ENCODE results near the gene VEGFB.

VEGFB gene

DNA sequence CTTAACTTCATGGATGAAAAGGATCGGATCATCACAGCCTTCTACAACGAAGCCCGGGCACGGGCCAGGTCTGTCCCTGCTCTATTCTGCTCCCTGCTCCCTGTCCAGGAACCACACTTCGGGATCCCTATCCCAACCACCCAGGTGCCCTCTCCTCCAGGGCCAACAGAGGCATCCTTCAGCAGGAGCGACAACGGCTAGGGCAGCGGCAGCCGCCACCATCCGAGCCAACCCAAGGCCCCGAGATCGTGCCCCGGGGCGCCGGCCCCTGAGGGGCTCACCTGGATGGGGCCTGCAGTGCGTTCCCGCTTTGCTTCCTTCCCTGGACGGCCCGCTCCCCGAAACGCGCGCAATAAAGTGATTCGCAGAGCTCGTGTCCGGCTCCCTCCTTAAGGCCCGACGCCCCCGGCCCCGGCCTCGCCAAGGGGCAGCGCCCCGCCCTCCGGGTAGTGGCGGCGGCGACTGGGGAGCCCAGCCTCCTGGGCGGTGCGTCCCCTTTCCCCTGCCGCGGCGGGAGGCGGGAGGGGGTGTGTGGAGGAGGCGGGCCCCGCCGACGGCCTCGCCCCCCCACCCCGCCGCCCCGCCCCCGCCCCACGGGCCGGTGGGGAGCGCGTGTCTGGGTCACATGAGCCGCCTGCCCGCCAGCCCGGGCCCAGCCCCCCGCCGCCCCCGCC, at the start of gene VEGFB:
TSS of gene VEGFB (plus strand) at position 672 of the 674 bp plus-strand sequence. CDS start 250 bp downstream, outside the sequence.
- H3K27me3 ChIP-seq (ENCODE audit: insufficient read depth, insufficient read length): peaks cover 13% of the 10 kb centered on the region
- peak within 1 kb of the TSS; percentile 88 for H3K9ac ChIP-seq (ENCODE audit: insufficient read length, low read depth)
- peak within 1 kb of the TSS; percentile 67 for H3K4me3 ChIP-seq (ENCODE audit: insufficient read length, low read depth)
- DNase-seq (ENCODE audit: low read depth, low spot score): no peak
- no peaks in the 10 kb centered on the region for H3K9me3 ChIP-seq (ENCODE audit: insufficient read depth, low read length)
- TF ChIP-seq ZNF274 (IDR thresholded peaks at IDR 0.05; ENCODE audit: low read depth, low read length) (no peak), SUZ12 (IDR thresholded peaks at IDR 0.05; ENCODE audit: extremely low read depth, insufficient read depth, insufficient read length) (no peak), YY1 (IDR thresholded peaks at IDR 0.05; ENCODE audit: insufficient read depth, insufficient read length) (no peak)
- peaks cover 24% of the 10 kb centered on the region for H3K4me1 ChIP-seq (ENCODE audit: insufficient read depth, insufficient read length)
- H3K36me3 ChIP-seq (ENCODE audit: insufficient read depth, insufficient read length, low read length): peaks cover 26% of the 10 kb centered on the region

- DNase-seq (ENCODE audit: low read depth, low spot score): no peak
- Histone ChIP-seq H3K4me1 (ENCODE audit: insufficient read depth, insufficient read length) (peaks cover 12% of the 10 kb centered on the region), H3K27me3 (ENCODE audit: insufficient read depth, insufficient read length) (no peaks in the 10 kb centered on the region), H3K4me3 (ENCODE audit: insufficient read length, low read depth) (peak overlapping the region; percentile 84), H3K9me3 (ENCODE audit: insufficient read depth, low read length) (no peaks in the 10 kb centered on the region), H3K9ac (ENCODE audit: insufficient read length, low read depth) (peak overlapping the region; percentile 99), H3K36me3 (ENCODE audit: insufficient read depth, insufficient read length, low read length) (peaks cover 24% of the 10 kb centered on the region)
- TF ChIP-seq ZNF274 (IDR thresholded peaks at IDR 0.05; ENCODE audit: low read depth, low read length) (no peak), SUZ12 (IDR thresholded peaks at IDR 0.05; ENCODE audit: extremely low read depth, insufficient read depth, insufficient read length) (no peak), YY1 (IDR thresholded peaks at IDR 0.05; ENCODE audit: insufficient read depth, insufficient read length) (no peak)
Measured at GRCh38 chr11:64185175-64185692, 49.1 kb upstream of the VEGFB start.

GRCh38 chr11:64185693-64186491, 48.5 kb upstream of the VEGFB start, which contains the start of gene STIP1:
Gene STIP1, plus strand, starts transcription at chr11:64186171. Its CDS starts 91 bp downstream, at chr11:64186262.
- Histone ChIP-seq H3K9me3 (ENCODE audit: insufficient read depth, low read length) (no peaks in the 10 kb centered on the region), H3K9ac (ENCODE audit: insufficient read length, low read depth) (peak within 1 kb of the TSS; percentile 99), H3K4me1 (ENCODE audit: insufficient read depth, insufficient read length) (peaks cover 12% of the 10 kb centered on the region), H3K36me3 (ENCODE audit: insufficient read depth, insufficient read length, low read length) (peaks cover 25% of the 10 kb centered on the region), H3K4me3 (ENCODE audit: insufficient read length, low read depth) (peak within 1 kb of the TSS; percentile 84), H3K27me3 (ENCODE audit: insufficient read depth, insufficient read length) (no peaks in the 10 kb centered on the region)
- TF ChIP-seq SUZ12 (IDR thresholded peaks at IDR 0.05; ENCODE audit: extremely low read depth, insufficient read depth, insufficient read length): no peak
- no peak for TF ChIP-seq YY1 (IDR thresholded peaks at IDR 0.05; ENCODE audit: insufficient read depth, insufficient read length)
- no peak for TF ChIP-seq ZNF274 (IDR thresholded peaks at IDR 0.05; ENCODE audit: low read depth, low read length)
- DNase-seq (ENCODE audit: low read depth, low spot score): peak; percentile 100

DNA sequence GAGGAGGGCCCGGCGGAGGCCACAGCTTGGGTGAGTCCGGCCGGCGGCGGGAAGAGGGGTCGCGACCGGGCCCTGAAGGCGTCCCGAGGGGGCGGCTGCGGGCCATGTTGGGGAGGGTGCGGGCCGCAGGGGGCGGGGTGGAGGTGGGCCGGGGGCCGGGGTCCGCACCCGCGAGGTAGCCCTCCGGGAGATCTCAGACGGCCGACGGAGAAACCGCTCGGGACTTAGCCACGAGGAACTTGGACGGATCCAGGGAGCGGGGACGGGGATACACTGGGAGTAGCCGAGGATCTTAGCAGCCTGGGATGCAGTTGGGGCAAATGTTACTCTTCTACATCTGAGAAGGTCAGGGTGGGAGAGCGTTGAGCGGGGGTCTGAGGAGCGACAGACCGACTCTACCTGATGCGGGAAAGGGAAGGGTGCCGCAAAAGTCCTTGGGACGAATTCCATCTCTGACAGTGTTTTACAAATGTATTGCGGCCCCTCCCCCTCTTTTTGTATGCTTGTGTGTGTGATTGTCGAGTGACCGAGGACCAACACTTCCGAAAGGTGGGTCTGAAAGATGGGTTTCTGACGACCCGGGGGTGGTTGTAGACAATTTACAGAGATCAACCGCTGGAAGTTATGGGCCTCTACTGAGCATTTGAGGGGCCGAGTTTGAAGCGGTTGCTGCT, 47.8 kb upstream of the VEGFB start:
- TF ChIP-seq YY1 (IDR thresholded peaks at IDR 0.05; ENCODE audit: insufficient read depth, insufficient read length) (no peak), SUZ12 (IDR thresholded peaks at IDR 0.05; ENCODE audit: extremely low read depth, insufficient read depth, insufficient read length) (no peak), ZNF274 (IDR thresholded peaks at IDR 0.05; ENCODE audit: low read depth, low read length) (no peak)
- no peak for DNase-seq (ENCODE audit: low read depth, low spot score)
- Histone ChIP-seq H3K4me3 (ENCODE audit: insufficient read length, low read depth) (no peak overlapping the region), H3K9me3 (ENCODE audit: insufficient read depth, low read length) (no peaks in the 10 kb centered on the region), H3K27me3 (ENCODE audit: insufficient read depth, insufficient read length) (no peaks in the 10 kb centered on the region), H3K4me1 (ENCODE audit: insufficient read depth, insufficient read length) (peaks cover 11% of the 10 kb centered on the region), H3K36me3 (ENCODE audit: insufficient read depth, insufficient read length, low read length) (peaks cover 26% of the 10 kb centered on the region), H3K9ac (ENCODE audit: insufficient read length, low read depth) (no peak overlapping the region)

- Histone ChIP-seq H3K9ac (ENCODE audit: insufficient read length, low read depth) (no peak overlapping the region), H3K27me3 (ENCODE audit: insufficient read depth, insufficient read length) (no peaks in the 10 kb centered on the region), H3K9me3 (ENCODE audit: insufficient read depth, low read length) (no peaks in the 10 kb centered on the region), H3K4me1 (ENCODE audit: insufficient read depth, insufficient read length) (peaks cover 3% of the 10 kb centered on the region), H3K36me3 (ENCODE audit: insufficient read depth, insufficient read length, low read length) (peaks cover 79% of the 10 kb centered on the region), H3K4me3 (ENCODE audit: insufficient read length, low read depth) (no peak overlapping the region)
- TF ChIP-seq SUZ12 (IDR thresholded peaks at IDR 0.05; ENCODE audit: extremely low read depth, insufficient read depth, insufficient read length): no peak
- TF ChIP-seq YY1 (IDR thresholded peaks at IDR 0.05; ENCODE audit: insufficient read depth, insufficient read length): no peak
- no peak for TF ChIP-seq ZNF274 (IDR thresholded peaks at IDR 0.05; ENCODE audit: low read depth, low read length)
- no peak for DNase-seq (ENCODE audit: low read depth, low spot score)
Measured at GRCh38 chr11:64192434-64192833, 42.0 kb upstream of the VEGFB start.

- no peaks in the 10 kb centered on the region for H3K27me3 ChIP-seq (ENCODE audit: insufficient read depth, insufficient read length)
- peaks cover 93% of the 10 kb centered on the region for H3K36me3 ChIP-seq (ENCODE audit: insufficient read depth, insufficient read length, low read length)
- no peak for DNase-seq (ENCODE audit: low read depth, low spot score)
- no peak overlapping the region for H3K4me3 ChIP-seq (ENCODE audit: insufficient read length, low read depth)
- H3K9me3 ChIP-seq (ENCODE audit: insufficient read depth, low read length): no peaks in the 10 kb centered on the region
- TF ChIP-seq ZNF274 (IDR thresholded peaks at IDR 0.05; ENCODE audit: low read depth, low read length) (no peak), YY1 (IDR thresholded peaks at IDR 0.05; ENCODE audit: insufficient read depth, insufficient read length) (no peak), SUZ12 (IDR thresholded peaks at IDR 0.05; ENCODE audit: extremely low read depth, insufficient read depth, insufficient read length) (no peak)
- H3K4me1 ChIP-seq (ENCODE audit: insufficient read depth, insufficient read length): peaks cover 3% of the 10 kb centered on the region
- no peak overlapping the region for H3K9ac ChIP-seq (ENCODE audit: insufficient read length, low read depth)
Measured at GRCh38 chr11:64196626-64197025, 37.8 kb upstream of the VEGFB start.

All from NT2/D1 (cell line).